OCI-LY1 (cell line): ENCODE results near the gene SUPT3H.

ENCODE experiments used
- EZH2 ChIP-seq: fragments of 200-600 bp; sonication (generic), shearing (Covaris generic); IDR thresholded peaks from 2 replicates; pipeline ENCODE4 v1.8.0; 2017; ENCODE audit warnings: borderline replicate concordance, mixed run types, mild to moderate bottlenecking, antibody characterized with exemption, low read length, moderate library complexity, mixed read lengths
- TF ChIP-seq, protein P1 (sequence below): fragments of 200-600 bp; sonication (generic), shearing (Covaris generic); IDR thresholded peaks from 2 replicates; pipeline ENCODE4 v1.5.1; 2017; ENCODE audit warnings: mild to moderate bottlenecking, antibody characterized with exemption, low read length, moderate library complexity, mixed read lengths

- TF ChIP-seq, protein P1, sequence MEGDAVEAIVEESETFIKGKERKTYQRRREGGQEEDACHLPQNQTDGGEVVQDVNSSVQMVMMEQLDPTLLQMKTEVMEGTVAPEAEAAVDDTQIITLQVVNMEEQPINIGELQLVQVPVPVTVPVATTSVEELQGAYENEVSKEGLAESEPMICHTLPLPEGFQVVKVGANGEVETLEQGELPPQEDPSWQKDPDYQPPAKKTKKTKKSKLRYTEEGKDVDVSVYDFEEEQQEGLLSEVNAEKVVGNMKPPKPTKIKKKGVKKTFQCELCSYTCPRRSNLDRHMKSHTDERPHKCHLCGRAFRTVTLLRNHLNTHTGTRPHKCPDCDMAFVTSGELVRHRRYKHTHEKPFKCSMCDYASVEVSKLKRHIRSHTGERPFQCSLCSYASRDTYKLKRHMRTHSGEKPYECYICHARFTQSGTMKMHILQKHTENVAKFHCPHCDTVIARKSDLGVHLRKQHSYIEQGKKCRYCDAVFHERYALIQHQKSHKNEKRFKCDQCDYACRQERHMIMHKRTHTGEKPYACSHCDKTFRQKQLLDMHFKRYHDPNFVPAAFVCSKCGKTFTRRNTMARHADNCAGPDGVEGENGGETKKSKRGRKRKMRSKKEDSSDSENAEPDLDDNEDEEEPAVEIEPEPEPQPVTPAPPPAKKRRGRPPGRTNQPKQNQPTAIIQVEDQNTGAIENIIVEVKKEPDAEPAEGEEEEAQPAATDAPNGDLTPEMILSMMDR, result no peak
- TF ChIP-seq EZH2, result no peak
These were observed 251.7 kb downstream of the SUPT3H start for GRCh38 chr6:45126033-45126432.
